Activated naive CD4-positive, alpha-beta T cell (primary cell): ENCODE measurements around the gene CD81.
"Not testable (repeated sequence)": the region's sequence is repeated elsewhere in the genome, so short reads cannot be mapped to it uniquely, and the experiment has no call there.

Source experiments
- DNase-seq, 4 experiments: peaks; one replicate each; lab custom pipeline; 2025; lab: John Stamatoyannopoulos, UW

CD81 gene

GRCh38 chr11:2357246-2357645, 19.9 kb upstream of the CD81 start:
- no peak for DNase-seq

- DNase-seq: not testable (repeated sequence)
Observed at GRCh38 chr11:2357651-2358050, 19.5 kb upstream of the CD81 start.

- no peak for DNase-seq
Observed at GRCh38 chr11:2358754-2359442, 18.2 kb upstream of the CD81 start.

- no peak for DNase-seq
Observed at GRCh38 chr11:2359557-2359956, 17.6 kb upstream of the CD81 start.

- DNase-seq: no peak
Observed at GRCh38 chr11:2360081-2360642, 16.9 kb upstream of the CD81 start.

GRCh38 chr11:2361565-2361964, 15.5 kb upstream of the CD81 start:
- DNase-seq: no peak

- DNase-seq: no peak
Observed at GRCh38 chr11:2362414-2362813, 14.7 kb upstream of the CD81 start.

GRCh38 chr11:2363130-2363529, 14.0 kb upstream of the CD81 start:
- no peak for DNase-seq

- DNase-seq: no peak
Observed at GRCh38 chr11:2363577-2364370, 13.3 kb upstream of the CD81 start.

GRCh38 chr11:2364386-2364785, 12.7 kb upstream of the CD81 start:
- DNase-seq: not testable (repeated sequence)

GRCh38 chr11:2365571-2366210, 11.4 kb upstream of the CD81 start:
- no peak for DNase-seq

GRCh38 chr11:2366276-2366675, 10.8 kb upstream of the CD81 start:
- no peak for DNase-seq

GRCh38 chr11:2366733-2367132, 10.4 kb upstream of the CD81 start:
- DNase-seq: no peak

GRCh38 chr11:2367266-2368160, 9.6 kb upstream of the CD81 start:
- DNase-seq: no peak

GRCh38 chr11:2368178-2368850, 8.8 kb upstream of the CD81 start:
- no peak for DNase-seq

- no peak for DNase-seq
Observed at GRCh38 chr11:2368851-2369180, 8.3 kb upstream of the CD81 start.

GRCh38 chr11:2369320-2369719, 7.8 kb upstream of the CD81 start:
- DNase-seq: no peak

- DNase-seq: no peak
Observed at GRCh38 chr11:2369896-2370295, 7.2 kb upstream of the CD81 start.

- no peak for DNase-seq
Observed at GRCh38 chr11:2374456-2375201, 2.5 kb upstream of the CD81 start.

GRCh38 chr11:2375341-2375853, 1.7 kb upstream of the CD81 start:
- no peak for DNase-seq
